H1 (cell line): Measurements from ENCODE around the gene RALY. TPM values are rescaled to one million over a fixed set of nuclear protein-coding genes. Genes with fewer than 3 reads are reported as not detected.

Experiments used
- CBX8 ChIP-seq: fragments of 300-800, 300-1000 bp; sonication (generic); IDR thresholded peaks from 2 replicates; pipeline ENCODE4 v1.7.1; 2016; ENCODE audit warnings: low read depth, low read length, borderline replicate concordance
- CHD7 ChIP-seq: fragments of 300-600 bp; sonication (generic); IDR thresholded peaks from 2 replicates; pipeline ENCODE4 v1.7.1; 2012; ENCODE audit warnings: low read length, moderate library complexity, mild to moderate bottlenecking, inconsistent platforms; ENCODE audit not compliant: insufficient replicate concordance
- EZH2 ChIP-seq: fragments of 200-600 bp; sonication (generic); IDR thresholded peaks from 2 replicates; pipeline ENCODE4 v1.7.1; 2012; ENCODE audit warnings: low read depth, mild to moderate bottlenecking, moderate library complexity, low read length, inconsistent platforms; ENCODE audit not compliant: severe bottlenecking
- MAX ChIP-seq: IDR thresholded peaks from 2 replicates; pipeline ENCODE4 v1.6.1; 2012; ENCODE audit warnings: inconsistent platforms
- NANOG ChIP-seq: IDR thresholded peaks from 2 replicates; pipeline ENCODE4 v1.6.1; 2011; ENCODE audit warnings: low read length, low read depth, mild to moderate bottlenecking, inconsistent platforms; ENCODE audit not compliant: insufficient read depth, poor library complexity, severe bottlenecking
- SP4 ChIP-seq: IDR thresholded peaks from 2 replicates; pipeline ENCODE4 v1.6.1; 2012; ENCODE audit warnings: low read length, inconsistent platforms
- TBP ChIP-seq: IDR thresholded peaks from 2 replicates; pipeline ENCODE4 v1.6.1; 2011; ENCODE audit warnings: low read depth, low read length, improper control_type of control experiment
- ZNF274 ChIP-seq: IDR thresholded peaks from 2 replicates; pipeline ENCODE4 v1.7.0; 2012; ENCODE audit warnings: low read length, borderline replicate concordance; ENCODE audit errors: extremely low read depth
- polyA plus RNA-seq, 7 experiments: library from polyadenylated mRNA; depleted of rRNA in 3 of 7; stranded (reverse) in 5 of 7; unstranded in 2 of 7; fragments of >200 nt in 5 of 7; fragments of 200-250 nt in 2 of 7; gene quantifications; 1 replicate in 5 of 7; 2 replicates in 1 of 7; 4 replicates in 1 of 7; pipeline versions ENCODE4 v1.2.1 to v1.2.3, GENCODE V29; 2011 to 2013; ENCODE audit warnings: missing spikeins in 2 of 7, mixed read lengths in 2 of 7
- total RNA-seq: library from RNA; stranded (reverse); fragmentation: NEBNext Ultra II Directional; extraction: Animal tissue kit (Norgen Biotek cat#: 25700); gene quantifications from 2 replicates; pipeline ENCODE4 v1.2.1, GENCODE V29; 2021

Gene RALY
- total and polyA plus RNA-seq, 2 of the 8 experiments (the other 6 are each of a cell fraction or from before 2014, with no cell fraction given): 133 to 148 TPM

GRCh38 chr20:34084227-34084923, 90.7 kb downstream of the RALY start (continued):
- TF ChIP-seq EZH2 (no peak), MAX (no peak), TBP (no peak), CBX8 (no peak), CHD7 (no peak), NANOG (no peak), ZNF274 (no peak), SP4 (no peak)
